T-cell (primary cell): ENCODE results near the gene TMEM239. TPM values are rescaled to one million over a fixed set of nuclear protein-coding genes. Genes with fewer than 3 reads are reported as not detected.
"Not testable (repeated sequence)": the region's sequence is repeated elsewhere in the genome, so short reads cannot be mapped to it uniquely, and the experiment has no call there.

Source experiments
- ATAC-seq, 4 experiments: fragments of 200-7000 bp in 3 of 4; fragments of 150-1000 bp in 1 of 4; cut with Tn5 transposase; replicated peaks in 1 of 4; 1 replicate in 3 of 4; 2 replicates in 1 of 4; pipeline ENCODE4 v1.10.0; 2021; ENCODE audit warnings: moderate library complexity in 3 of 4, mild to moderate bottlenecking in 2 of 4, moderate number of reproducible peaks in 1 of 4
- CTCF ChIA-PET, 2 donors: fragments of 300-600 bp; sonication (Branson Sonifier 250); formaldehyde crosslinking; loops; one replicate each; lab custom pipeline; 2022; ENCODE audit warnings: antibody characterized with exemption in 2 of 2; lab: Charles Lee
- POLR2A ChIA-PET, 2 donors: fragments of 300-600 bp; sonication (Branson Sonifier 250); formaldehyde crosslinking; loops; one replicate each; lab custom pipeline; 2022; ENCODE audit warnings: antibody characterized with exemption in 2 of 2; lab: Charles Lee
- DNase-seq, 35 experiments: peaks; one replicate each; pipeline versions ENCODE4 v3.0.0 to v3.0.0-alpha.2; 2013 to 2023
- H3K27ac ChIP-seq: one replicate; pipeline ENCODE4 v1.5.1; 2013; ENCODE audit warnings: low read length
- H3K27me3 ChIP-seq, 2 experiments: replicated peaks in 1 of 2; 1 replicate in 1 of 2; 2 replicates in 1 of 2; pipeline versions ENCODE4 v1.6.1 to v1.7.0; 2013; ENCODE audit warnings: low read length in 1 of 2, mixed read lengths in 1 of 2; ENCODE audit not compliant: control insufficient read depth in 2 of 2, insufficient read depth in 2 of 2; ENCODE audit errors: extremely low read depth in 1 of 2
- H3K36me3 ChIP-seq, 2 donors: 1 replicate in 1 of 2; 2 replicates in 1 of 2; pipeline versions ENCODE4 v1.6.1 to v1.7.0; 2013; ENCODE audit warnings: low read length in 1 of 2; ENCODE audit not compliant: control insufficient read depth in 2 of 2, insufficient read depth in 1 of 2; ENCODE audit errors: extremely low read depth in 1 of 2
- H3K4me1 ChIP-seq, 2 experiments: 1 replicate in 1 of 2; 2 replicates in 1 of 2; pipeline versions ENCODE4 v1.6.1 to v1.7.0; 2013; ENCODE audit warnings: low read length in 2 of 2, mixed read lengths in 1 of 2; ENCODE audit not compliant: insufficient read depth in 2 of 2, control insufficient read depth in 1 of 2; ENCODE audit errors: extremely low read depth in 1 of 2
- H3K4me3 ChIP-seq, 2 donors: 1 replicate in 1 of 2; 2 replicates in 1 of 2; pipeline versions ENCODE4 v1.5.1 to v1.7.0; 2013; ENCODE audit warnings: mild to moderate bottlenecking in 2 of 2, low read length in 1 of 2, moderate library complexity in 1 of 2; ENCODE audit not compliant: control insufficient read depth in 1 of 2; ENCODE audit errors: extremely low read depth in 1 of 2
- H3K9me3 ChIP-seq: 2 replicates; pipeline ENCODE4 v1.7.0; 2013
- H3K27ac Mint-ChIP-seq, 2 donors: one replicate each; pipeline ENCODE4 v1.8.0; 2020 to 2021; ENCODE audit warnings: mild to moderate bottlenecking in 2 of 2, mixed read lengths in 2 of 2
- H3K27me3 Mint-ChIP-seq, 2 donors: one replicate each; pipeline ENCODE4 v1.8.0; 2021 to 2022; ENCODE audit warnings: mixed read lengths in 2 of 2
- H3K36me3 Mint-ChIP-seq: one replicate; pipeline ENCODE4 v1.8.0; 2021; ENCODE audit warnings: mixed read lengths
- H3K4me1 Mint-ChIP-seq, 3 donors: one replicate each; pipeline ENCODE4 v1.8.0; 2020 to 2022; ENCODE audit warnings: mixed read lengths in 3 of 3, mild to moderate bottlenecking in 1 of 3
- H3K4me3 Mint-ChIP-seq, 3 donors: one replicate each; pipeline ENCODE4 v1.8.0; 2020 to 2022; ENCODE audit warnings: mild to moderate bottlenecking in 3 of 3, mixed read lengths in 3 of 3, moderate library complexity in 3 of 3
- H3K9me3 Mint-ChIP-seq, 3 donors: one replicate each; pipeline ENCODE4 v1.8.0; 2020 to 2022; ENCODE audit warnings: mixed read lengths in 3 of 3
- WGBS: methylation state at CpG from one replicate; pipeline ENCODE4 v1.1.5; 2013; ENCODE audit warnings: missing lambda C conversion rate; ENCODE audit not compliant: insufficient coverage; 5-methylcytosine and 5-hydroxymethylcytosine counted together
- total RNA-seq, 35 experiments: library from RNA in 6 of 35; stranded (reverse) in 6 of 35; fragments of 120-200 nt in 1 of 35; gene quantifications; one replicate each; pipeline versions ENCODE4 v1.2.1 to v1.2.4 and lab custom pipeline; 2013 to 2026

TMEM239 gene
- total RNA-seq, 5 donors from 2014 or later (not counting 1 experiment from before 2014, with no cell fraction given) = not detected

DNA sequence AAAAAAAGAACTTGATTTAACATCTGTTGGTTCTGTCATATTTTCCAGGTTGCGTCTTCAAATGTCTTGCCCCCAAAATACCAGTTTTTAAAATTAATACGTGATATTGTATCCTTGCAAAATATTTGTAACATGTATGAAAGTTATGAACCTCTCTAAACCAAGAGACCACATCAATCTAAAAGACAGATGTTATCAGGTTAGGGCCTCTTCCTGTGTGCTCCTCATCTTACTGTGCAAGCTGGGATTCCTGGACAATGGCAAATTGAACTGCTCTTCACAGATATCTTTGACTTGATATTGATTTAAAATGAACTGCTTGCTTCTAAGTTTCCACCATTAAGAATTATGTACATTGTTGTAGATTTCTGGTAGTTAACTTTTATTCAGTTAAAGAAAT, 9.6 kb downstream of the TMEM239 start:
- no peaks in the 10 kb centered on the region for H3K9me3 ChIP-seq
- DNase-seq (peak in 1 of 35 experiments; percentile 43), ATAC-seq (peak in 2 of 4 experiments; percentile 36 to 54)
- H3K27me3 ChIP-seq = peaks cover 2 to 9% of the 10 kb centered on the region in 2 experiments
- Mint-ChIP-seq H3K27me3 (peaks cover 23 to 24% of the 10 kb centered on the region in 2 donors), H3K4me1 (peaks cover 23 to 31% (median 24%) of the 10 kb centered on the region in 3 donors), H3K27ac (no peak overlapping the region), H3K4me3 (peak overlapping the region; percentile 17 to 68 (median 39)), H3K9me3 (no peaks in the 10 kb centered on the region), H3K36me3 (no peaks in the 10 kb centered on the region)
- H3K4me1 ChIP-seq = peaks cover 19 to 21% of the 10 kb centered on the region in 2 experiments
- WGBS = no CpG with 5 or more reads among the region's 2 CpGs
- CTCF ChIA-PET = no interaction called here
- H3K4me3 ChIP-seq = no peak overlapping the region
- POLR2A ChIA-PET = no interaction called here
- no peaks in the 10 kb centered on the region for H3K36me3 ChIP-seq
- H3K27ac ChIP-seq = no peak overlapping the region

DNA sequence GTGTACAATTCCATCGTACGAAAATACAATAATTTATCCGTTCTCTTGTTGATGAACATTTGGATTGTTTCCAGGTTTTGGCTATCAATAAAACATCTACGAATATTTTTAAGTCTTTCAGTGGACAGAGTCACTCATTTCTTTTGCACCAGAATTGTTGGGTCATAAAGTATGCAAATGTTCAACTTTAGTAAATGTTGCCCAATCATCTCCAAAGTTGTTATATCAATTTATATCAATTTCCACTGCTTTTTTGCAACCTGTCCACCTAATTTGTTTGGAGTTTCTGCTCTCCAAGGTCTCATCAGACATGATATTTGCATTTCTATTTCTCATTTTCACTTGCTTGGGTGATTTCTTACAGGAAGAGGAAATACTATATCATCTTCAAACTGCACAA, 10.5 kb downstream of the TMEM239 start:
- H3K9me3 ChIP-seq = no peaks in the 10 kb centered on the region
- ATAC-seq (no peak), DNase-seq (no peak)
- H3K36me3 ChIP-seq = no peaks in the 10 kb centered on the region
- Mint-ChIP-seq H3K36me3 (no peaks in the 10 kb centered on the region), H3K9me3 (no peaks in the 10 kb centered on the region), H3K27me3 (peaks cover 20 to 21% of the 10 kb centered on the region in 2 donors), H3K4me3 (peak overlapping the region in 1 of 3 donors; percentile 68), H3K27ac (no peak overlapping the region), H3K4me1 (peaks cover 20 to 27% (median 21%) of the 10 kb centered on the region in 3 donors)
- H3K27me3 ChIP-seq = no peaks in the 10 kb centered on the region
- H3K4me1 ChIP-seq = peaks cover 12 to 15% of the 10 kb centered on the region in 2 experiments
- no CpG with 5 or more reads among the region's 4 CpGs for WGBS
- H3K4me3 ChIP-seq = no peak overlapping the region
- no peak overlapping the region for H3K27ac ChIP-seq
- ChIA-PET POLR2A (interaction anchor here in 1 of 2 donors (0.7 kb wide), 1 partner anchor 109 kb away, joined by 6 read pairs; no protein-coding TSS in a partner anchor), CTCF (no interaction called here)

DNA sequence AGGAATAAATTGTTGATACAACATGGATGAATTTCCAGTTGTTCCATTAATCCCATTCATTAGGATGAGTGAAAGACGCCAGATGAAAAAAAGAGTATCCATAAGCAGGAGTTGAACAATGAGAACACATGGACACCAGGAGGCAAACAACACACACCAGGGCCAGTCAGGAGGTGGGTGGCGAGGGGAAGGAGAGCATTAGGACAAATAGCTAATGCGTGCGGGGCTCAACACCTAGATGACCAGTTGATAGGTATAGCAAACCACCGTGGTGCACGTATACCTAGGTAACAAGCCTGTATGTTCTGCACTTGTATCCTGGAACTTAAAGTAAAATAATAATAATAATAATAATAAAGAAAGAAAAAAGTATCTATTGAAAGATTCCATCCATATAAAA, 13.2 kb downstream of the TMEM239 start:
- Histone ChIP-seq H3K9me3 (no peaks in the 10 kb centered on the region), H3K36me3 (no peaks in the 10 kb centered on the region), H3K27me3 (no peaks in the 10 kb centered on the region), H3K27ac (no peak overlapping the region), H3K4me1 (peaks cover 5 to 11% of the 10 kb centered on the region in 2 experiments), H3K4me3 (no peak overlapping the region)
- CTCF ChIA-PET = no interaction called here
- Mint-ChIP-seq H3K9me3 (no peaks in the 10 kb centered on the region), H3K27me3 (peaks cover 19% of the 10 kb centered on the region in 2 donors), H3K27ac (no peak overlapping the region), H3K4me3 (no peak overlapping the region), H3K36me3 (no peaks in the 10 kb centered on the region), H3K4me1 (peaks cover 16 to 20% (median 19%) of the 10 kb centered on the region in 3 donors)
- DNase-seq (no peak), ATAC-seq (no peak)
- POLR2A ChIA-PET = no interaction called here
- 100% methylated on average over 1 of the region's 6 CpGs for WGBS

DNA sequence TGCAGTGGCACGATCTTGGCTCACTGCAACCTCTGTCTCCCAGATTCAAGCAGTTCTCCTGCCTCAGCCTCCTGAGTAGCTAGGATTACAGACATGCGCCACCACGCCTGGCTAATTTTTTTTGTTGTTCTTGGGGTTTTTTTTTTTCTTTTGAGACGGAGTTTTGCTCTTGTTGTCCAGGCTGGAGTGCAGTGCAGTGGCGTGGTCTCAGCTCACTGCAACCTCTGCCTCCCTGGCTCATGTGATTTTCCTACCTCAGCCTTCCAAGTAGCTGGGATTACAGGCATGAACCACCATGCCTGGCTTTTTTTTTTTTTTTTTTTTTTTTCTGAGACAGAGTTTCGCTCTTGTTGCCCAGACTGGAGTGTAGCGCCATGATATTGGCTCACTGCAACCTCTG, 15.0 kb downstream of the TMEM239 start:
- H3K36me3 ChIP-seq, ATAC-seq, H3K27ac ChIP-seq, H3K9me3 Mint-ChIP-seq, POLR2A ChIA-PET, H3K4me3 Mint-ChIP-seq, H3K4me1 ChIP-seq, H3K27ac Mint-ChIP-seq, H3K27me3 ChIP-seq, H3K36me3 Mint-ChIP-seq, DNase-seq, H3K9me3 ChIP-seq, H3K4me3 ChIP-seq: not testable (repeated sequence)
- CTCF ChIA-PET = interaction anchor here in 1 of 2 donors (0.6 to 0.7 kb wide), 2 partner anchors 20 to 40 kb away, joined by 6 to 8 read pairs; no protein-coding TSS in a partner anchor
- Mint-ChIP-seq H3K27me3 (peaks cover 14 to 15% of the 10 kb centered on the region in 2 donors), H3K4me1 (peaks cover 10 to 13% (median 12%) of the 10 kb centered on the region in 3 donors)
- WGBS = 100% methylated on average over 3 of the region's 7 CpGs

DNA sequence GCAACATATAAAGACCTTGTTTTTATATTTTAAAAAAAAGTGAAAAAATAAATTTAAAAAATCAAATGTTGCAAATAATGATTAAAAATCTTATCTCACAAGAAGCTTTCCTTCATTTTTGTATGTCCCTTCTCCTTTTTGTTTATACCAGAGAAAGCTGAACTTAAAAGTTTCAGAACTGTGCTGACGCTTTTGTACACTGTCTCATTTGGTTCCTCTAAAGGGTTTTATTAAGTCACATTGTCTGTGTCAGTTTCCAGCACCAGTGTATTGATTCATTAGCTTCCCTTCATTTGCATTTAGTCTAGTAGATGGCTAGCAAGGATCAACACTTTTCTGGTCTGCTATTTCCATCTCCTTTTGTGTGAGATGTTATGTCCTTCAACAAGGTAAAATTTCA, 17.6 kb downstream of the TMEM239 start:
- peaks cover 0 to 5% of the 10 kb centered on the region in 2 experiments for H3K4me1 ChIP-seq
- peaks cover 15% of the 10 kb centered on the region for H3K36me3 Mint-ChIP-seq
- H3K4me1 Mint-ChIP-seq = peaks cover 0 to 14% (median 6%) of the 10 kb centered on the region in 3 donors
- H3K9me3 Mint-ChIP-seq = no peaks in the 10 kb centered on the region
- no CpG with 5 or more reads among the region's 1 CpG for WGBS
- no peak overlapping the region for H3K4me3 ChIP-seq
- H3K36me3 ChIP-seq = peaks cover 0 to 12% of the 10 kb centered on the region in 2 donors
- peaks cover 0 to 3% of the 10 kb centered on the region in 2 donors for H3K27me3 Mint-ChIP-seq
- ChIA-PET CTCF (no interaction called here), POLR2A (no interaction called here)
- H3K27ac ChIP-seq = no peak overlapping the region
- H3K27ac Mint-ChIP-seq = no peak overlapping the region
- H3K27me3 ChIP-seq = no peaks in the 10 kb centered on the region
- no peak overlapping the region for H3K4me3 Mint-ChIP-seq
- no peaks in the 10 kb centered on the region for H3K9me3 ChIP-seq
- DNase-seq = no peak
- no peak for ATAC-seq

DNA sequence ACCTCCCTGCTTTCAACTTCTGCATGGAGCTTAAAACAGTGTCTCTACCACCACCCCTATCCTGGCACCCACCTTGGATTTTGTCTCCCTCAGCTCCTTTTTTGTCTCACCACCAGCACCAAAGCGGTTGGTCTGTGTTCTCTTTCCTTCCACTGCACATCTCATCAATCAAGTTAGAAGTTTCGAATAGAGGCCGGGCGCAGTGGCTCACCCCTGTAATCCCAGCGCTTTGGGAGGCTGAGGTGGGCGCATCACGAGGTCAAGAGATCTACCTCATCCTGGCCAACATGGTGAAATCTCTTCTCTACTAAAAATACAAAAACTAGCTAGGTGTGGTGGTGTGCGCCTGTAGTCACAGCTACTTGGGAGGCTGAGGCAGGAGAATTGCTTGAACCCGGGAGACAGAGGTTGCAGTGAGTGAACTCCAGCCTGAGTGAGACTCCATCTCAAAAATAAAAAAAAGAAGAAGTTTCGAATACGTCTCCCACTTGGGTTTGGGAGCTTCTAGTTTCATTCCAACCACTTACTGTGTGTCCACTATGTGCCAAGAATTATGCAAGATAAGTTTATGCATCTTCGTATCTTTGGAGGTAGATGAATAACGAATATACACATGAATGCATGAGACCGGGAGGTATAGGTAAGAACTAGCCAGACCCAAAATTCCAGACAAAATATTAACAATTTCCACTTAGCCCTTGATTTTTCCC, 18.4 kb downstream of the TMEM239 start:
- H3K36me3 Mint-ChIP-seq = peaks cover 15% of the 10 kb centered on the region
- 100% methylated on average over 1 of the region's 14 CpGs for WGBS
- POLR2A ChIA-PET = no interaction called here

More for the DNA sequence above, 18.4 kb downstream of the TMEM239 start:
- Mint-ChIP-seq H3K27ac (no peak overlapping the region), H3K4me3 (no peak overlapping the region), H3K27me3 (no peaks in the 10 kb centered on the region), H3K9me3 (no peaks in the 10 kb centered on the region), H3K4me1 (peaks cover 6 to 20% (median 12%) of the 10 kb centered on the region in 3 donors)
- H3K36me3 ChIP-seq = peaks cover 0 to 12% of the 10 kb centered on the region in 2 donors
- no peak overlapping the region for H3K27ac ChIP-seq
- no peaks in the 10 kb centered on the region for H3K9me3 ChIP-seq
- DNase-seq (no peak), ATAC-seq (no peak)
- CTCF ChIA-PET = no interaction called here
- no peaks in the 10 kb centered on the region for H3K27me3 ChIP-seq
- no peak overlapping the region for H3K4me3 ChIP-seq
- peaks cover 0 to 13% of the 10 kb centered on the region in 2 experiments for H3K4me1 ChIP-seq
